Adrenal gland (tissue), 12 donors: Measurements from ENCODE around the gene THSD7B. TPM values are rescaled to one million over a fixed set of nuclear protein-coding genes. Genes with fewer than 3 reads are reported as not detected.

Source experiments
- DNase-seq, 7 donors: peaks; one replicate each; pipeline ENCODE4 v3.0.0-alpha.2; 2019 to 2020
- H3K27ac ChIP-seq, 5 donors: fragments of 200-600 bp; sonication (generic) in 4 of 5; 1 replicate in 3 of 5; 2 replicates in 2 of 5; pipeline versions ENCODE4 v1.5.1 to v1.8.0; 2016 to 2020; ENCODE audit warnings: mild to moderate bottlenecking in 1 of 5
- H3K27me3 ChIP-seq: fragments of 200-600 bp; 2 replicates; pipeline ENCODE4 v1.8.0; 2021
- H3K36me3 ChIP-seq, 2 donors: fragments of 200-600 bp; replicated peaks in 1 of 2; 1 replicate in 1 of 2; 2 replicates in 1 of 2; pipeline versions ENCODE4 v1.5.1 to v1.8.0; 2018 to 2022
- H3K4me1 ChIP-seq, 2 donors: fragments of 200-600 bp; replicated peaks in 1 of 2; 1 replicate in 1 of 2; 2 replicates in 1 of 2; pipeline versions ENCODE4 v1.5.1 to v1.8.0; 2018 to 2021
- H3K4me3 ChIP-seq, 4 donors: fragments of 200-600 bp; sonication (generic) in 3 of 4; one replicate each; pipeline ENCODE4 v1.5.1; 2016 to 2018
- H3K9me3 ChIP-seq, 3 donors: fragments of 200-600 bp; sonication (generic) in 1 of 3; replicated peaks in 1 of 3; 1 replicate in 2 of 3; 2 replicates in 1 of 3; pipeline versions ENCODE4 v1.5.1 to v1.8.0; 2016 to 2021
- POLR2A ChIP-seq, 2 donors: fragments of 450-650 bp; IDR thresholded peaks; one replicate each; pipeline ENCODE4 v1.6.1; 2017; ENCODE audit warnings: antibody characterized with exemption in 2 of 2, mild to moderate bottlenecking in 2 of 2, moderate library complexity in 1 of 2
- WGBS, 4 donors: extraction: QIAGEN DNeasy Blood & Tissue Kit in 2 of 4; methylation state at CpG; one replicate each; pipeline versions ENCODE4 v1.1.5 to v1.1.7; 2013 to 2017; 5-methylcytosine and 5-hydroxymethylcytosine counted together
- intact Hi-C, 2 donors: fragments of 100-400 bp; cut with DNase I; formaldehyde crosslinking; loops; one replicate each; pipeline versions ENCODE4 v1.14.1 to v1.15.0; 2022 to 2023
- polyA plus RNA-seq, 3 donors: library from polyadenylated mRNA; stranded (reverse); fragments of 200-250 nt in 2 of 3; fragments of 350-450 nt in 1 of 3; fragmentation: Illumina TruSeq in 1 of 3; extraction: RNeasy Lipid Tissue Mini Kit (QIAGEN cat#74804) in 1 of 3; gene quantifications; one replicate each; pipeline ENCODE4 v1.2.3, GENCODE V29; 2013 to 2014
- total RNA-seq, 9 donors: library from RNA; depleted of rRNA in 4 of 9; stranded (reverse); fragments of >200 nt in 4 of 9; fragments of 120-200 nt in 1 of 9; fragmentation: NEBNext Ultra II Directional in 1 of 9; extraction: Animal tissue kit (Norgen Biotek cat#: 25700) in 1 of 9; gene quantifications; one replicate each; pipeline versions ENCODE4 v1.1.0 to v1.2.4, GENCODE V29; 2013 to 2023
- TF ChIP-seq, protein P1 (sequence below), 6 experiments: fragments of 450-650 bp in 4 of 6; fragments of 200-600 bp in 2 of 6; sonication (generic) in 1 of 6; IDR thresholded peaks; 1 replicate in 5 of 6; 2 replicates in 1 of 6; pipeline versions ENCODE4 v1.5.1 to v1.8.0; 2016 to 2021; ENCODE audit warnings: antibody characterized with exemption in 6 of 6, mild to moderate bottlenecking in 2 of 6, moderate library complexity in 1 of 6
- donor health status: healthy with polysubstance abuse.
- donor health status: Bipolar disorder and iron deficiency.
- donor health status: DM: yes; HTN: yes; CAD: no.
- donor health status: DM: no; HTN: no; CAD: no.
- donor health status: DM: no; HTN: no; CAD: no.
- donor health status: DM: yes; HTN: yes; CAD: no.

THSD7B gene
- total and polyA plus RNA-seq, 12 donors = under 0.01 to 0.44 (median 0.12) TPM; not detected in 4

- Histone ChIP-seq H3K27ac (no peak overlapping the region), H3K36me3 (no peaks in the 10 kb centered on the region), H3K4me1 (no peaks in the 10 kb centered on the region), H3K9me3 (no peaks in the 10 kb centered on the region), H3K27me3 (no peaks in the 10 kb centered on the region), H3K4me3 (no peak overlapping the region)
- WGBS, 4 donors = 50 to 66% (median 62%) methylated on average over 5 of the region's 5 CpGs
- intact Hi-C loops = no loop called here
- no peak for DNase-seq
- TF ChIP-seq, protein P1, sequence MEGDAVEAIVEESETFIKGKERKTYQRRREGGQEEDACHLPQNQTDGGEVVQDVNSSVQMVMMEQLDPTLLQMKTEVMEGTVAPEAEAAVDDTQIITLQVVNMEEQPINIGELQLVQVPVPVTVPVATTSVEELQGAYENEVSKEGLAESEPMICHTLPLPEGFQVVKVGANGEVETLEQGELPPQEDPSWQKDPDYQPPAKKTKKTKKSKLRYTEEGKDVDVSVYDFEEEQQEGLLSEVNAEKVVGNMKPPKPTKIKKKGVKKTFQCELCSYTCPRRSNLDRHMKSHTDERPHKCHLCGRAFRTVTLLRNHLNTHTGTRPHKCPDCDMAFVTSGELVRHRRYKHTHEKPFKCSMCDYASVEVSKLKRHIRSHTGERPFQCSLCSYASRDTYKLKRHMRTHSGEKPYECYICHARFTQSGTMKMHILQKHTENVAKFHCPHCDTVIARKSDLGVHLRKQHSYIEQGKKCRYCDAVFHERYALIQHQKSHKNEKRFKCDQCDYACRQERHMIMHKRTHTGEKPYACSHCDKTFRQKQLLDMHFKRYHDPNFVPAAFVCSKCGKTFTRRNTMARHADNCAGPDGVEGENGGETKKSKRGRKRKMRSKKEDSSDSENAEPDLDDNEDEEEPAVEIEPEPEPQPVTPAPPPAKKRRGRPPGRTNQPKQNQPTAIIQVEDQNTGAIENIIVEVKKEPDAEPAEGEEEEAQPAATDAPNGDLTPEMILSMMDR (IDR thresholded peaks at IDR 0.05) = no peak
- TF ChIP-seq POLR2A (IDR thresholded peaks at IDR 0.05) = no peak
Measured at GRCh38 chr2:137111896-137112295, 346.6 kb downstream of the THSD7B start.

DNA sequence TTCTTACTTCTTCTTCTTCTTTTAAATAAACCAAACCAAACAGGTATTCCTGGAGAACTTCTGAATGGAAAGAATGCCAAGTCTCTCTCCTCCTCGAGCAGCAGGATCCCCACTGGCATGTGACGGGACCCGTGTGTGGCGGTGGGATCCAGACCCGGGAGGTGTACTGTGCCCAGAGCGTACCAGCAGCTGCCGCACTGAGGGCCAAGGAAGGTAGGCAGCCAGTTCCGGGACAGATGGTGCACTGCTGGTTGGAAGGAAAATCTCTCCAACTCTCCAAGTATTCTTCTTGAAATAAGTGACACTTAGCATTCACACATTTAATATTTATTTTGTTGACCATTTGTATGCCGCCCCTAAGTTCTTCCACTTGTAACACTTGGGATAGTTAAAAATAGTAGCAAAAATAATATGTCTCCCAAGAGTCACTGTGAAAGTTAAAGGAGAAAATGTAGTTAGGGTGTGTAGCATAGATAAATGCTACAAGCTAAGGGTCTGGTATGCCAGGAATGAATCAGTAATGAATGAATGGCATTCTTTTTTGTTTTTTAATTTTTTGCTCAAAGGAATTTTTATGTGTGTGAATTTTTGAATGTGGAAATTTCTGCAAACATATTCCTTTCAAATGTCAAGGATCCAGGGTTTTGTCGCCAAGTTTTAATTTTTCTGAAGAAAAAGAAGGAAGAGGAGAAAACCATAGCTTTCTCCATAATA lies 349.9 kb downstream of the THSD7B start:
- Histone ChIP-seq H3K27me3 (no peaks in the 10 kb centered on the region), H3K36me3 (no peaks in the 10 kb centered on the region), H3K4me3 (no peak overlapping the region), H3K27ac (no peak overlapping the region), H3K4me1 (no peaks in the 10 kb centered on the region), H3K9me3 (no peaks in the 10 kb centered on the region)
- no peak for DNase-seq
- intact Hi-C loops = no loop called here
- TF ChIP-seq POLR2A (IDR thresholded peaks at IDR 0.05) = no peak
- TF ChIP-seq, protein P1 (IDR thresholded peaks at IDR 0.05) = no peak
- 73 to 81% (median 79%) methylated on average over 10 of the region's 10 CpGs for WGBS, 4 donors

DNA sequence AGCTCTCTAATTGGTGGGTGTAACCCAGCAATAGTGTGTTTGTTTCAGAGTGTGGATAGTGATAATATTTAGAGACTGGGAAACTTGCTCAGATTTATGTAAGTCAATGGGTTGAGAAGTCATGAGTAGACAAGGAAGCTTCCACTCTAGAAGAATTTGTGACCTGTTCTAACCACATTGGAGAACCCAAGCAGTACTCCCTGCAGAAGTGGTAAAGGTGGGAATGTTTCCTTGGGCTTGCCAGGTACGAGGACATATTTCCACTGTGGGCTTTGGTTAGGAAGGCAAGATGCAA lies 350.4 kb downstream of the THSD7B start:
- DNase-seq = no peak
- H3K36me3 ChIP-seq = no peaks in the 10 kb centered on the region
- 77 to 93% (median 88%) methylated on average over 1 of the region's 1 CpG for WGBS, 4 donors
- intact Hi-C loops = no loop called here
- no peak overlapping the region for H3K27ac ChIP-seq
- H3K4me1 ChIP-seq = no peaks in the 10 kb centered on the region
- no peak overlapping the region for H3K4me3 ChIP-seq
- no peaks in the 10 kb centered on the region for H3K27me3 ChIP-seq
- no peaks in the 10 kb centered on the region for H3K9me3 ChIP-seq
- TF ChIP-seq POLR2A (IDR thresholded peaks at IDR 0.05) = no peak
- TF ChIP-seq, protein P1 (IDR thresholded peaks at IDR 0.05) = no peak

DNA sequence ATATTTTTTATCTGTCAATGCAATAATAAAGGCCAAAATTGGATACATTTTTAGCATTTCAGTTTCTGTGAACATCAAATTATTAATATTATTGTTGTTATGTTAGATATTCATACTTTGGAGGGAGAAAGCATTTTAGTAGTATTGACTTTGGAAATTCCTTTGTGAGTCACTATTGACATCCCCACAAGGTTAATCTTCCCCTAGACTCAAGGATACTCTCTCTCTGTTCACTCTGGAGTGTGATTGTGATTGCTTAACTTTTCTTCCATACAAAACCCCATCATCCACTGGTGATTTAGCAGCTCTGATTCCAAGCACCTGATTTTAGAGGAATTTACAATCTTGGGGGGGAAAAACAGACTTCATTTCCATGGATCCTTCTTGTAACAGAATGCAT lies 352.0 kb downstream of the THSD7B start:
- no peak for DNase-seq
- TF ChIP-seq, protein P1 (IDR thresholded peaks at IDR 0.05) = no peak
- TF ChIP-seq POLR2A (IDR thresholded peaks at IDR 0.05) = no peak

More for the DNA sequence above, 352.0 kb downstream of the THSD7B start:
- Histone ChIP-seq H3K27ac (no peak overlapping the region), H3K27me3 (no peaks in the 10 kb centered on the region), H3K36me3 (no peaks in the 10 kb centered on the region), H3K4me3 (no peak overlapping the region), H3K9me3 (no peaks in the 10 kb centered on the region), H3K4me1 (no peaks in the 10 kb centered on the region)
- intact Hi-C loops = no loop called here
